Gastrocnemius medialis (tissue), 4 donors: ENCODE results near the gene EPB41L4B.

ENCODE experiments used
- CTCF ChIP-seq, 5 experiments: fragments of 450-650 bp in 3 of 5; fragments of 200-600 bp in 2 of 5; sonication (generic) in 2 of 5; IDR thresholded peaks in 4 of 5; conservative IDR thresholded peaks in 1 of 5; 1 replicate in 4 of 5; 2 replicates in 1 of 5; pipeline ENCODE4 v1.5.1; 2016 to 2019; ENCODE audit warnings: antibody characterized with exemption in 5 of 5, mild to moderate bottlenecking in 3 of 5, moderate library complexity in 3 of 5
- POLR2A ChIP-seq, 2 donors: fragments of 450-650 bp; IDR thresholded peaks; one replicate each; pipeline ENCODE4 v1.6.1; 2017; ENCODE audit warnings: antibody characterized with exemption in 2 of 2, mild to moderate bottlenecking in 2 of 2, moderate library complexity in 2 of 2

- TF ChIP-seq POLR2A (IDR thresholded peaks at IDR 0.05) (no peak), CTCF (IDR thresholded peaks at IDR 0.05 in 4 of 5, conservative IDR thresholded peaks at IDR 0.05 in 1 of 5) (no peak)
Measured at GRCh38 chr9:109164042-109164441, 156.8 kb downstream of the EPB41L4B start.
